Body of pancreas (tissue), 4 donors: ENCODE data around the gene ARHGEF25. TPM values are rescaled to one million over a fixed set of nuclear protein-coding genes. Genes with fewer than 3 reads are reported as not detected.

Experiments
- ATAC-seq: fragments of 150-250 bp; one replicate; pipeline ENCODE4 v1.9.1; 2016
- DNase-seq, 4 donors: peaks; one replicate each; pipeline ENCODE4 v3.0.0-alpha.2; 2019
- H3K27ac ChIP-seq, 4 donors: fragments of 200-600 bp; sonication (generic); 1 replicate in 3 of 4; 2 replicates in 1 of 4; pipeline versions ENCODE4 v1.5.1 to v1.6.1; 2016 to 2019; ENCODE audit warnings: mild to moderate bottlenecking in 1 of 4, mixed read lengths in 1 of 4, moderate library complexity in 1 of 4
- H3K27me3 ChIP-seq, 2 donors: fragments of 200-600 bp; sonication (generic); one replicate each; pipeline ENCODE4 v1.6.0; 2016; ENCODE audit warnings: mild to moderate bottlenecking in 1 of 2
- H3K36me3 ChIP-seq, 2 donors: fragments of 200-600 bp; sonication (generic); replicated peaks in 1 of 2; 2 replicates each; pipeline ENCODE4 v1.5.1; 2016; ENCODE audit warnings: low read depth in 2 of 2; ENCODE audit not compliant: insufficient read depth in 1 of 2
- H3K4me1 ChIP-seq: fragments of 200-600 bp; sonication (generic); one replicate; pipeline ENCODE4 v1.6.0; 2016
- H3K4me3 ChIP-seq, 2 donors: fragments of 200-600 bp; sonication (generic); 1 replicate in 1 of 2; 2 replicates in 1 of 2; pipeline ENCODE4 v1.5.1; 2016 to 2019
- H3K9me3 ChIP-seq, 3 donors: fragments of 200-600 bp; sonication (generic); 1 replicate in 2 of 3; 2 replicates in 1 of 3; pipeline ENCODE4 v1.5.1; 2016
- POLR2A ChIP-seq, 3 donors: fragments of 450-650 bp; IDR thresholded peaks; one replicate each; pipeline ENCODE4 v1.6.1; 2016; ENCODE audit warnings: antibody characterized with exemption in 3 of 3, mild to moderate bottlenecking in 2 of 3
- WGBS, 2 donors: methylation state at CpG; one replicate each; pipeline ENCODE4 v1.1.5; 2017; 5-methylcytosine and 5-hydroxymethylcytosine counted together
- intact Hi-C: fragments of 100-400 bp; cut with DNase I; formaldehyde crosslinking; loops from one replicate; pipeline ENCODE4 v1.15.1; 2023
- total RNA-seq, 2 donors: library from RNA; depleted of rRNA; stranded (reverse); fragments of >200 nt; gene quantifications; one replicate each; pipeline ENCODE4 v1.1.0, GENCODE V29; 2016
- TF ChIP-seq, protein P1 (sequence below), 7 experiments: fragments of 450-650 bp in 4 of 7; fragments of 200-600 bp in 3 of 7; sonication (generic) in 3 of 7; IDR thresholded peaks; one replicate each; pipeline ENCODE4 v1.5.1; 2016 to 2019; ENCODE audit warnings: antibody characterized with exemption in 7 of 7

The ARHGEF25 gene
- total RNA-seq, 2 donors from 2014 or later: 10.1 to 10.9 TPM

- Histone ChIP-seq H3K4me1 (no peaks in the 10 kb centered on the region), H3K36me3 (no peaks in the 10 kb centered on the region), H3K27ac (no peak overlapping the region), H3K9me3 (no peaks in the 10 kb centered on the region), H3K27me3 (no peaks in the 10 kb centered on the region), H3K4me3 (no peak overlapping the region)
- TF ChIP-seq, protein P1, sequence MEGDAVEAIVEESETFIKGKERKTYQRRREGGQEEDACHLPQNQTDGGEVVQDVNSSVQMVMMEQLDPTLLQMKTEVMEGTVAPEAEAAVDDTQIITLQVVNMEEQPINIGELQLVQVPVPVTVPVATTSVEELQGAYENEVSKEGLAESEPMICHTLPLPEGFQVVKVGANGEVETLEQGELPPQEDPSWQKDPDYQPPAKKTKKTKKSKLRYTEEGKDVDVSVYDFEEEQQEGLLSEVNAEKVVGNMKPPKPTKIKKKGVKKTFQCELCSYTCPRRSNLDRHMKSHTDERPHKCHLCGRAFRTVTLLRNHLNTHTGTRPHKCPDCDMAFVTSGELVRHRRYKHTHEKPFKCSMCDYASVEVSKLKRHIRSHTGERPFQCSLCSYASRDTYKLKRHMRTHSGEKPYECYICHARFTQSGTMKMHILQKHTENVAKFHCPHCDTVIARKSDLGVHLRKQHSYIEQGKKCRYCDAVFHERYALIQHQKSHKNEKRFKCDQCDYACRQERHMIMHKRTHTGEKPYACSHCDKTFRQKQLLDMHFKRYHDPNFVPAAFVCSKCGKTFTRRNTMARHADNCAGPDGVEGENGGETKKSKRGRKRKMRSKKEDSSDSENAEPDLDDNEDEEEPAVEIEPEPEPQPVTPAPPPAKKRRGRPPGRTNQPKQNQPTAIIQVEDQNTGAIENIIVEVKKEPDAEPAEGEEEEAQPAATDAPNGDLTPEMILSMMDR (IDR thresholded peaks at IDR 0.05): no peak
- no peak for TF ChIP-seq POLR2A (IDR thresholded peaks at IDR 0.05)
- no peak for ATAC-seq
- intact Hi-C loops: no loop called here
- 79 to 80% methylated on average over 9 of the region's 9 CpGs for WGBS, 2 donors
- DNase-seq: no peak
Measured at GRCh38 chr12:57576613-57577160, 34.5 kb upstream of the ARHGEF25 start.

DNA sequence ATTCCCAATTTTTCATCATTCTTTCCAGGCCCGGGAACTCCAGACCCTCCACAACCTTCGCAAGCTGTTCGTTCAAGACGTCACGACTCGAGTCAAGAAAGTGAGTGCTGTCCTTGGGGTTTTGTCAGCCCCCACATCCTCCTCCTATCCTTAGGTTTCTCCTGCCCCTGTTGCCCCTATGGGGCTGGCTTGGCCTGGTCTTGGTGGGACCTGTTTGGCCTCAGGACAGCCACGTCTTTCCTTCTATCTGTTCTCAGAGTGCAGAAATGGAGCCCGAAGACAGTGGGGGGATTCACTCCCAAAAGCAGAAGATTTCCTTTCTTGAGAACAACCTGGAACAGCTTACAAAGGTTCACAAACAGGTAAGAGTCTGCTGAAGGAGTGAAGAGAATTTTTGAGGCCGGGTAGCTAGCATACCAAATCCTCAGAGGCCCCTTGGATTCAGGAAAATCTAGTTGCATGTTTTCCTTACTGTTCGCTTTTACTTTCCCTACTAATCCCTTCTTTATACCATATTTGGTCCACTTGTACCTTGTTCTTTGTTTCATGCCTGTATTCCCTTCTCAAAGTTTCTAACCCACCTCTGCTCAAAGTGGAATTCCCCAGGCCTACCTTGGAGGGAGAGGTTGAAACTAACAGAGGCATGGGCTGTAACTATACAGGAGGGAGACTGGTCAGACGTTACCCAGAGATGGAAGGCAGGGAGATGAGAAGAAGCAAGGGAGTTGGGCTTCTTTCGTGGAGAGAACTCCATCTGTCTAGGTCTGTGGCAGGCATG lies 33.1 kb upstream of the ARHGEF25 start:
- DNase-seq (no peak), ATAC-seq (no peak)
- no peak for TF ChIP-seq POLR2A (IDR thresholded peaks at IDR 0.05)
- TF ChIP-seq, protein P1 (IDR thresholded peaks at IDR 0.05): no peak
- 79 to 84% methylated on average over 12 of the region's 12 CpGs for WGBS, 2 donors
- no peak overlapping the region for H3K27ac ChIP-seq
- no peak overlapping the region for H3K4me3 ChIP-seq
- no peaks in the 10 kb centered on the region for H3K9me3 ChIP-seq
- no peaks in the 10 kb centered on the region for H3K4me1 ChIP-seq
- no peaks in the 10 kb centered on the region for H3K36me3 ChIP-seq
- intact Hi-C loops: no loop called here
- H3K27me3 ChIP-seq: no peaks in the 10 kb centered on the region

DNA sequence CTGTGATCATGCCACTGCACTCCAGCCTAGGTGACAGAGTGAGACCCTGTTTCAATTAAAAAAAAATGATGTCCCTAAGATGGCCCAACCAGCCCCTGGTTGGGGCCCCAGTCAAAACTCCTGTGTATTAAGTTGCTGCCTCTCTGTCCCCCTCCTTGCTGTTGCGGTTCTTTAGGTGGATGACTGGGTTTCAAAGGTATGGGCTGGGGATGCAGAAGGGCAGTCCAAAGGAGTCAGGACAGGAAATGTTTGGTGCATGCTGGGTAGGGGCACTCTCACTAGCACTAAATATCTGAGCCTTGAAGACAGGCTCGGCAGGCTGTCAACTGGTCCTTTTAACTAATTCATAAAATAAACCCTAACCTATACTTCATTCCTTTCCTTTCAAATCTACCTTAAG lies 32.2 kb upstream of the ARHGEF25 start:
- WGBS, 2 donors: 82% methylated on average over 2 of the region's 2 CpGs
- intact Hi-C loops: no loop called here
- TF ChIP-seq, protein P1 (IDR thresholded peaks at IDR 0.05): no peak
- no peak for TF ChIP-seq POLR2A (IDR thresholded peaks at IDR 0.05)
- no peak overlapping the region for H3K27ac ChIP-seq
- ATAC-seq: no peak
- no peak overlapping the region for H3K4me3 ChIP-seq
- H3K9me3 ChIP-seq: no peaks in the 10 kb centered on the region
- H3K4me1 ChIP-seq: no peaks in the 10 kb centered on the region
- no peaks in the 10 kb centered on the region for H3K36me3 ChIP-seq
- H3K27me3 ChIP-seq: no peaks in the 10 kb centered on the region
- DNase-seq: no peak

DNA sequence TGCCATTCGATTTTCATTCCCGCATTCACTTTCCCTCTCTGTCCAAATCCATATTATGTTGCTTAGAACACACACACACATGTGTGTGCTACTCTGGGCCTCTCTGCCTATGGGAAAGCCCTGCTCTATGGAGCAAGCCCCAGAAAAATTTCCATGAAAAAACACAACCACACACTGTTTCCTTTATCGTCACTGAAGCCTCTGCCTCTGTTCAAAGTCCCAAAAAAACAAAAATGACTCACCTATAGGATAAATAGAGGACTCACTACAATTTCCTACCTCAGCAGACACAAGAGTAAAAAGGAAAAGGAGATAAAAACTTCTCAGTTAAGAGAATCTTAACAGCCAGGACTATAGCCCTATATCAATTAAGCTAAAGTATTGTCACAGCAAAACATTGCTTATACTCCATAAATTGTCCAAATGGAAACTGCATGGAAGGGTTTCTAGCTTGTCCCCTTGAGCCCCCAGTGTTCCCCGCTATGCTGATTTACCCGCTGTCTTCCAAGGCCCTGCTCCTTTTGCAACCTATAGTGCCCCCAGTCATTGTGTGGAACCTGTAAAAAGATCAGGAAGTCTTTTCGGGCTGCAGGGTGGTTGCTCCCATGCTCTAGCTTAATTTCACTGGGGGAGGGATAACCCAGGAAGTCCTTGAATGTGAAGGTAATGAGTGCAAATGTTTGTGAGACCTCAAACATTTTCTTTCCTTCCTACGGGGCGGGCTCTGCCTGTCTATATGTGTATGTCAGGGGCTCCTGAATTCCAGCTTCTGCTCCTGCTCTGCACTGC lies 31.4 kb upstream of the ARHGEF25 start:
- no peak for ATAC-seq
- TF ChIP-seq POLR2A (IDR thresholded peaks at IDR 0.05): no peak
- TF ChIP-seq, protein P1 (IDR thresholded peaks at IDR 0.05): no peak
- H3K9me3 ChIP-seq: no peaks in the 10 kb centered on the region
- H3K4me3 ChIP-seq: no peak overlapping the region
- no peak overlapping the region for H3K27ac ChIP-seq
- DNase-seq: no peak
- WGBS, 2 donors: 77 to 80% methylated on average over 8 of the region's 8 CpGs
- H3K27me3 ChIP-seq: no peaks in the 10 kb centered on the region
- no peaks in the 10 kb centered on the region for H3K36me3 ChIP-seq
- intact Hi-C loops: loop anchor here (2.0 kb wide), 1 partner anchor 43 kb away; no protein-coding TSS in a partner anchor
- H3K4me1 ChIP-seq: no peaks in the 10 kb centered on the region
